ENCODE results near the gene EDC3.

- TF ChIP-seq CTCF (IDR thresholded peaks at IDR 0.05) (no peak), POLR2AphosphoS5 (IDR thresholded peaks at IDR 0.05) (no peak)
Measured at GRCh38 chr15:74655424-74655823, 40.4 kb downstream of the EDC3 start.
